Neural progenitor cell (in vitro differentiated cells): ENCODE results near the gene ALDH9A1. TPM values are rescaled to one million over a fixed set of nuclear protein-coding genes. Genes with fewer than 3 reads are reported as not detected.
A peak's percentile ranks its signal among the peaks of the same experiment; 100 is the strongest.

Source experiments
- DNase-seq: peaks from one replicate; pipeline ENCODE4 v3.0.0-alpha.2; 2016; ENCODE audit warnings: low spot score
- H2AFZ ChIP-seq: fragments of 200-600 bp; sonication (generic); replicated peaks from 2 replicates; pipeline ENCODE4 v1.6.1; 2016; ENCODE audit warnings: antibody characterized with exemption
- H3F3A ChIP-seq: fragments of 200-600 bp; sonication (generic); 2 replicates; pipeline ENCODE4 v1.6.1; 2016; ENCODE audit warnings: antibody characterized with exemption, low read depth
- H3K27ac ChIP-seq: fragments of 200-600 bp; sonication (generic); 2 replicates; pipeline ENCODE4 v1.5.1; 2016; ENCODE audit warnings: mild to moderate bottlenecking
- H3K27me3 ChIP-seq: fragments of 200-600 bp; sonication (generic); 2 replicates; pipeline ENCODE4 v1.6.1; 2016; ENCODE audit warnings: mild to moderate bottlenecking, moderate library complexity
- H3K36me3 ChIP-seq: fragments of 200-600 bp; sonication (generic); 2 replicates; pipeline ENCODE4 v1.5.1; 2016
- H3K4me1 ChIP-seq: fragments of 200-600 bp; sonication (generic); 2 replicates; pipeline ENCODE4 v1.6.1; 2016; ENCODE audit warnings: mixed run types
- H3K4me2 ChIP-seq: fragments of 200-600 bp; sonication (generic); 2 replicates; pipeline ENCODE4 v1.6.1; 2016
- H3K4me3 ChIP-seq: fragments of 200-600 bp; sonication (generic); 2 replicates; pipeline ENCODE4 v1.5.1; 2016
- H3K79me2 ChIP-seq: fragments of 200-600 bp; sonication (generic); 2 replicates; pipeline ENCODE4 v1.6.1; 2016; ENCODE audit warnings: low read depth
- H3K9ac ChIP-seq: fragments of 200-600 bp; sonication (generic); 2 replicates; pipeline ENCODE4 v1.6.1; 2016
- H3K9me3 ChIP-seq: fragments of 200-600 bp; sonication (generic); 2 replicates; pipeline ENCODE4 v1.5.1; 2016; ENCODE audit warnings: low read depth
- H4K20me1 ChIP-seq: fragments of 200-600 bp; sonication (generic); 2 replicates; pipeline ENCODE4 v1.6.1; 2016; ENCODE audit warnings: low read depth
- H3K27ac Mint-ChIP-seq: 3 replicates; pipeline ENCODE4 v1.8.0; 2021; ENCODE audit warnings: mixed read lengths
- H3K27me3 Mint-ChIP-seq: 2 replicates; pipeline ENCODE4 v1.8.0; 2022; ENCODE audit warnings: low read depth, mild to moderate bottlenecking, inconsistent platforms, moderate library complexity, mixed read lengths; ENCODE audit not compliant: insufficient read depth
- H3K36me3 Mint-ChIP-seq: 3 replicates; pipeline ENCODE4 v1.8.0; 2021; ENCODE audit warnings: mixed read lengths
- H3K4me1 Mint-ChIP-seq: 3 replicates; pipeline ENCODE4 v1.8.0; 2021; ENCODE audit warnings: mixed read lengths
- H3K4me3 Mint-ChIP-seq: 3 replicates; pipeline ENCODE4 v1.8.0; 2021; ENCODE audit warnings: mild to moderate bottlenecking, moderate library complexity, mixed read lengths
- H3K9me3 Mint-ChIP-seq: 3 replicates; pipeline ENCODE4 v1.8.0; 2020; ENCODE audit warnings: mixed read lengths
- CTCF ChIP-seq: fragments of 200-600 bp; sonication (generic); IDR thresholded peaks from 2 replicates; pipeline ENCODE4 v1.5.1; 2017; ENCODE audit warnings: antibody characterized with exemption, mild to moderate bottlenecking
- EZH2 ChIP-seq: fragments of 200-600 bp; sonication (generic); IDR thresholded peaks from 2 replicates; pipeline ENCODE4 v1.6.1; 2017; ENCODE audit warnings: antibody characterized with exemption, mild to moderate bottlenecking, moderate library complexity
- EZH2phosphoT487 ChIP-seq: fragments of 200-600 bp; sonication (generic); IDR thresholded peaks from 2 replicates; pipeline ENCODE4 v1.6.1; 2017; ENCODE audit warnings: antibody characterized with exemption
- total RNA-seq: library from RNA; depleted of rRNA; stranded (reverse); fragments of >200 nt; gene quantifications from 2 replicates; pipeline ENCODE4 v1.2.3, GENCODE V29; 2015; ENCODE audit warnings: low replicate concordance

The ALDH9A1 gene
- total RNA-seq, 1 donor from 2014 or later: 82.3 TPM

- Histone ChIP-seq H3K4me3 (no peak overlapping the region), H4K20me1 (peaks cover 8% of the 10 kb centered on the region), H3K9ac (no peak overlapping the region), H3K79me2 (peaks cover 17% of the 10 kb centered on the region), H3F3A (peaks cover 20% of the 10 kb centered on the region), H3K9me3 (no peaks in the 10 kb centered on the region), H3K4me1 (peaks cover 28% of the 10 kb centered on the region), H3K4me2 (no peak overlapping the region), H3K27me3 (no peaks in the 10 kb centered on the region), H3K36me3 (no peaks in the 10 kb centered on the region), H3K27ac (no peak overlapping the region), H2AFZ (no peak overlapping the region)
- H3K4me3 Mint-ChIP-seq: no peak overlapping the region
- H3K27ac Mint-ChIP-seq: no peak overlapping the region
- no peaks in the 10 kb centered on the region for H3K27me3 Mint-ChIP-seq
- H3K9me3 Mint-ChIP-seq: no peaks in the 10 kb centered on the region
- no peak for DNase-seq
- peaks cover 42% of the 10 kb centered on the region for H3K4me1 Mint-ChIP-seq
- TF ChIP-seq EZH2 (no peak), CTCF (no peak), EZH2phosphoT487 (no peak)
- H3K36me3 Mint-ChIP-seq: peaks cover 9% of the 10 kb centered on the region
Measured at GRCh38 chr1:165635823-165636222, 62.5 kb downstream of the ALDH9A1 start.

- Histone ChIP-seq H3K27me3 (no peaks in the 10 kb centered on the region), H3K4me3 (peak overlapping the region; percentile 12), H3F3A (peaks cover 25% of the 10 kb centered on the region), H3K9ac (no peak overlapping the region), H3K9me3 (no peaks in the 10 kb centered on the region), H3K36me3 (no peaks in the 10 kb centered on the region), H4K20me1 (peaks cover 8% of the 10 kb centered on the region), H2AFZ (no peak overlapping the region), H3K4me1 (peaks cover 28% of the 10 kb centered on the region), H3K4me2 (peak overlapping the region; percentile 57), H3K27ac (no peak overlapping the region), H3K79me2 (peaks cover 17% of the 10 kb centered on the region)
- no peak for TF ChIP-seq EZH2
- TF ChIP-seq CTCF: no peak
- no peak for TF ChIP-seq EZH2phosphoT487
- no peaks in the 10 kb centered on the region for H3K9me3 Mint-ChIP-seq
- no peak for DNase-seq
- H3K27me3 Mint-ChIP-seq: no peaks in the 10 kb centered on the region
- H3K27ac Mint-ChIP-seq: no peak overlapping the region
- H3K4me1 Mint-ChIP-seq: peaks cover 42% of the 10 kb centered on the region
- H3K36me3 Mint-ChIP-seq: peaks cover 9% of the 10 kb centered on the region
- no peak overlapping the region for H3K4me3 Mint-ChIP-seq
Measured at GRCh38 chr1:165635329-165635728, 63.0 kb downstream of the ALDH9A1 start.

- peaks cover 30% of the 10 kb centered on the region for H3F3A ChIP-seq
- H3K9ac ChIP-seq: no peak overlapping the region
- no peak overlapping the region for H3K4me2 ChIP-seq
- H3K4me1 ChIP-seq: peaks cover 34% of the 10 kb centered on the region
- peaks cover 17% of the 10 kb centered on the region for H3K79me2 ChIP-seq
- DNase-seq: no peak
- no peak overlapping the region for H2AFZ ChIP-seq
- H3K36me3 ChIP-seq: no peaks in the 10 kb centered on the region
- peaks cover 8% of the 10 kb centered on the region for H4K20me1 ChIP-seq
- H3K4me3 ChIP-seq: no peak overlapping the region
- H3K9me3 Mint-ChIP-seq: no peaks in the 10 kb centered on the region
- H3K9me3 ChIP-seq: no peaks in the 10 kb centered on the region
- peaks cover 4% of the 10 kb centered on the region for H3K36me3 Mint-ChIP-seq
- peaks cover 46% of the 10 kb centered on the region for H3K4me1 Mint-ChIP-seq
- TF ChIP-seq EZH2 (no peak), EZH2phosphoT487 (no peak), CTCF (no peak)
- no peak overlapping the region for H3K4me3 Mint-ChIP-seq
- no peak overlapping the region for H3K27ac ChIP-seq
- no peak overlapping the region for H3K27ac Mint-ChIP-seq
- H3K27me3 Mint-ChIP-seq: no peaks in the 10 kb centered on the region
- peaks cover 7% of the 10 kb centered on the region for H3K27me3 ChIP-seq
Measured at GRCh38 chr1:165634154-165634921, 64.0 kb downstream of the ALDH9A1 start.
